T-cell (primary cell): ENCODE data around the gene MED12L. TPM values are rescaled to one million over a fixed set of nuclear protein-coding genes. Genes with fewer than 3 reads are reported as not detected.
A peak's percentile ranks its signal among the peaks of the same experiment; 100 is the strongest.

Experiments used
- ATAC-seq, 4 experiments: fragments of 200-7000 bp in 3 of 4; fragments of 150-1000 bp in 1 of 4; cut with Tn5 transposase; replicated peaks in 1 of 4; 1 replicate in 3 of 4; 2 replicates in 1 of 4; pipeline ENCODE4 v1.10.0; 2021; ENCODE audit warnings: moderate library complexity in 3 of 4, mild to moderate bottlenecking in 2 of 4, moderate number of reproducible peaks in 1 of 4
- CTCF ChIA-PET, 2 donors: fragments of 300-600 bp; sonication (Branson Sonifier 250); formaldehyde crosslinking; loops; one replicate each; lab custom pipeline; 2022; ENCODE audit warnings: antibody characterized with exemption in 2 of 2; lab: Charles Lee
- POLR2A ChIA-PET, 2 donors: fragments of 300-600 bp; sonication (Branson Sonifier 250); formaldehyde crosslinking; loops; one replicate each; lab custom pipeline; 2022; ENCODE audit warnings: antibody characterized with exemption in 2 of 2; lab: Charles Lee
- DNase-seq, 35 experiments: peaks; one replicate each; pipeline versions ENCODE4 v3.0.0 to v3.0.0-alpha.2; 2013 to 2023
- H3K27ac ChIP-seq: one replicate; pipeline ENCODE4 v1.5.1; 2013; ENCODE audit warnings: low read length
- H3K27me3 ChIP-seq, 2 experiments: replicated peaks in 1 of 2; 1 replicate in 1 of 2; 2 replicates in 1 of 2; pipeline versions ENCODE4 v1.6.1 to v1.7.0; 2013; ENCODE audit warnings: low read length in 1 of 2, mixed read lengths in 1 of 2; ENCODE audit not compliant: control insufficient read depth in 2 of 2, insufficient read depth in 2 of 2; ENCODE audit errors: extremely low read depth in 1 of 2
- H3K36me3 ChIP-seq, 2 donors: 1 replicate in 1 of 2; 2 replicates in 1 of 2; pipeline versions ENCODE4 v1.6.1 to v1.7.0; 2013; ENCODE audit warnings: low read length in 1 of 2; ENCODE audit not compliant: control insufficient read depth in 2 of 2, insufficient read depth in 1 of 2; ENCODE audit errors: extremely low read depth in 1 of 2
- H3K4me1 ChIP-seq, 2 experiments: 1 replicate in 1 of 2; 2 replicates in 1 of 2; pipeline versions ENCODE4 v1.6.1 to v1.7.0; 2013; ENCODE audit warnings: low read length in 2 of 2, mixed read lengths in 1 of 2; ENCODE audit not compliant: insufficient read depth in 2 of 2, control insufficient read depth in 1 of 2; ENCODE audit errors: extremely low read depth in 1 of 2
- H3K4me3 ChIP-seq, 2 donors: 1 replicate in 1 of 2; 2 replicates in 1 of 2; pipeline versions ENCODE4 v1.5.1 to v1.7.0; 2013; ENCODE audit warnings: mild to moderate bottlenecking in 2 of 2, low read length in 1 of 2, moderate library complexity in 1 of 2; ENCODE audit not compliant: control insufficient read depth in 1 of 2; ENCODE audit errors: extremely low read depth in 1 of 2
- H3K9me3 ChIP-seq: 2 replicates; pipeline ENCODE4 v1.7.0; 2013
- H3K27ac Mint-ChIP-seq, 2 donors: one replicate each; pipeline ENCODE4 v1.8.0; 2020 to 2021; ENCODE audit warnings: mild to moderate bottlenecking in 2 of 2, mixed read lengths in 2 of 2
- H3K27me3 Mint-ChIP-seq, 2 donors: one replicate each; pipeline ENCODE4 v1.8.0; 2021 to 2022; ENCODE audit warnings: mixed read lengths in 2 of 2
- H3K36me3 Mint-ChIP-seq: one replicate; pipeline ENCODE4 v1.8.0; 2021; ENCODE audit warnings: mixed read lengths
- H3K4me1 Mint-ChIP-seq, 3 donors: one replicate each; pipeline ENCODE4 v1.8.0; 2020 to 2022; ENCODE audit warnings: mixed read lengths in 3 of 3, mild to moderate bottlenecking in 1 of 3
- H3K4me3 Mint-ChIP-seq, 3 donors: one replicate each; pipeline ENCODE4 v1.8.0; 2020 to 2022; ENCODE audit warnings: mild to moderate bottlenecking in 3 of 3, mixed read lengths in 3 of 3, moderate library complexity in 3 of 3
- H3K9me3 Mint-ChIP-seq, 3 donors: one replicate each; pipeline ENCODE4 v1.8.0; 2020 to 2022; ENCODE audit warnings: mixed read lengths in 3 of 3
- WGBS: methylation state at CpG from one replicate; pipeline ENCODE4 v1.1.5; 2013; ENCODE audit warnings: missing lambda C conversion rate; ENCODE audit not compliant: insufficient coverage; 5-methylcytosine and 5-hydroxymethylcytosine counted together
- total RNA-seq, 35 experiments: library from RNA in 6 of 35; stranded (reverse) in 6 of 35; fragments of 120-200 nt in 1 of 35; gene quantifications; one replicate each; pipeline versions ENCODE4 v1.2.1 to v1.2.4 and lab custom pipeline; 2013 to 2026

Gene MED12L
- total RNA-seq, 5 donors from 2014 or later (not counting 1 experiment from before 2014, with no cell fraction given), result 0.55 to 2.1 (median 0.66) TPM

GRCh38 chr3:151218136-151218535 lies 132.7 kb downstream of the MED12L start:
- POLR2A ChIA-PET, result no interaction called here
- Histone ChIP-seq H3K36me3 (no peaks in the 10 kb centered on the region), H3K9me3 (no peaks in the 10 kb centered on the region), H3K27me3 (no peaks in the 10 kb centered on the region), H3K27ac (no peak overlapping the region), H3K4me3 (no peak overlapping the region), H3K4me1 (no peaks in the 10 kb centered on the region)
- Mint-ChIP-seq H3K27ac (no peak overlapping the region), H3K27me3 (no peaks in the 10 kb centered on the region), H3K36me3 (peaks cover 12% of the 10 kb centered on the region), H3K4me1 (no peaks in the 10 kb centered on the region), H3K4me3 (no peak overlapping the region), H3K9me3 (peaks cover 5 to 17% (median 10%) of the 10 kb centered on the region in 3 donors)
- ATAC-seq (no peak), DNase-seq (no peak)
- CTCF ChIA-PET, result interaction anchor here in 1 of 2 donors (0.5 to 1.0 kb wide), 3 partner anchors 15 to 708 kb away, joined by 3 to 4 read pairs (median 3); no protein-coding TSS in a partner anchor
- no CpG with 5 or more reads among the region's 1 CpG for WGBS

- H3K36me3 ChIP-seq, result no peaks in the 10 kb centered on the region
- CTCF ChIA-PET, result interaction anchor here (0.7 to 1.2 kb wide), 2 partner anchors 9 to 71 kb away, joined by 3 to 7 read pairs; no protein-coding TSS in a partner anchor
- POLR2A ChIA-PET, result no interaction called here
- no peaks in the 10 kb centered on the region for H3K27me3 ChIP-seq
- H3K4me1 Mint-ChIP-seq, result no peaks in the 10 kb centered on the region
- H3K27me3 Mint-ChIP-seq, result no peaks in the 10 kb centered on the region
- no peak overlapping the region for H3K4me3 ChIP-seq
- no peaks in the 10 kb centered on the region for H3K4me1 ChIP-seq
- peaks cover 12% of the 10 kb centered on the region for H3K36me3 Mint-ChIP-seq
- DNase-seq (no peak), ATAC-seq (no peak)
- no peak overlapping the region for H3K27ac Mint-ChIP-seq
- no peaks in the 10 kb centered on the region for H3K9me3 ChIP-seq
- H3K9me3 Mint-ChIP-seq, result peaks cover 5 to 17% (median 10%) of the 10 kb centered on the region in 3 donors
- H3K4me3 Mint-ChIP-seq, result no peak overlapping the region
- WGBS, result no CpG with 5 or more reads among the region's 1 CpG
- no peak overlapping the region for H3K27ac ChIP-seq
Measured at GRCh38 chr3:151219056-151219455, 133.6 kb downstream of the MED12L start.

- H3K4me1 Mint-ChIP-seq, result peaks cover 35 to 42% (median 38%) of the 10 kb centered on the region in 3 donors
- peaks cover 12% of the 10 kb centered on the region for H3K36me3 Mint-ChIP-seq
- ATAC-seq (no peak), DNase-seq (no peak)
- Histone ChIP-seq H3K27me3 (no peaks in the 10 kb centered on the region), H3K9me3 (no peaks in the 10 kb centered on the region), H3K4me1 (peaks cover 19 to 42% of the 10 kb centered on the region in 2 experiments), H3K27ac (no peak overlapping the region), H3K36me3 (no peaks in the 10 kb centered on the region), H3K4me3 (no peak overlapping the region)
- H3K27ac Mint-ChIP-seq, result peak overlapping the region; percentile 3 to 35
- ChIA-PET POLR2A (interaction anchor here in 1 of 2 donors (0.5 kb wide), 1 partner anchor 24 kb away, joined by 3 read pairs; no protein-coding TSS in a partner anchor), CTCF (interaction anchor here (0.5 to 2.2 kb wide), 9 partner anchors 9 to 103 kb away, joined by 3 to 7 read pairs (median 4); no protein-coding TSS in a partner anchor)
- 89% methylated on average over 1 of the region's 4 CpGs for WGBS
- H3K4me3 Mint-ChIP-seq, result no peak overlapping the region
- no peaks in the 10 kb centered on the region for H3K27me3 Mint-ChIP-seq
- H3K9me3 Mint-ChIP-seq, result peaks cover 5 to 17% (median 10%) of the 10 kb centered on the region in 3 donors
Measured at GRCh38 chr3:151224268-151224866, 138.9 kb downstream of the MED12L start.

GRCh38 chr3:151225040-151225975 lies 139.8 kb downstream of the MED12L start:
- H3K36me3 ChIP-seq, result no peaks in the 10 kb centered on the region

GRCh38 chr3:151226088-151226563 lies 140.7 kb downstream of the MED12L start:
- Mint-ChIP-seq H3K4me3 (peak overlapping the region in 1 of 3 donors; percentile 48), H3K9me3 (peaks cover 0 to 10% (median 9%) of the 10 kb centered on the region in 3 donors), H3K36me3 (peaks cover 7% of the 10 kb centered on the region), H3K27ac (peak overlapping the region; percentile 76 to 85), H3K4me1 (peaks cover 48 to 54% (median 49%) of the 10 kb centered on the region in 3 donors), H3K27me3 (no peaks in the 10 kb centered on the region)
- WGBS, result 53% methylated on average over 2 of the region's 4 CpGs
- ChIA-PET CTCF (interaction anchor here (0.6 to 4.0 kb wide), 14 partner anchors 8 to 63 kb away, joined by 3 to 28 read pairs (median 5); partner anchors contain the start of gene P2RY14 (in 2 of the 2)), POLR2A (interaction anchor here in 1 of 2 donors (0.6 to 0.7 kb wide), 2 partner anchors 20 to 23 kb away, joined by 3 to 6 read pairs; no protein-coding TSS in a partner anchor)
- Histone ChIP-seq H3K27ac (peak overlapping the region; percentile 59), H3K4me3 (no peak overlapping the region), H3K4me1 (peaks cover 19 to 47% of the 10 kb centered on the region in 2 experiments), H3K36me3 (no peaks in the 10 kb centered on the region), H3K9me3 (no peaks in the 10 kb centered on the region), H3K27me3 (no peaks in the 10 kb centered on the region)
- DNase-seq, result no peak
- no peak for ATAC-seq

More at GRCh38 chr3:151225040-151225975, 139.8 kb downstream of the MED12L start:
- ATAC-seq, result peak in 3 of 4 experiments; percentile 15 to 35 (median 21)
- Histone ChIP-seq H3K4me1 (peaks cover 19 to 42% of the 10 kb centered on the region in 2 experiments), H3K27me3 (no peaks in the 10 kb centered on the region), H3K4me3 (no peak overlapping the region), H3K27ac (peak overlapping the region; percentile 59), H3K9me3 (no peaks in the 10 kb centered on the region)
- H3K27me3 Mint-ChIP-seq, result no peaks in the 10 kb centered on the region
- POLR2A ChIA-PET, result interaction anchor here in 1 of 2 donors (0.5 to 0.7 kb wide), 3 partner anchors 23 to 1241 kb away, joined by 3 read pairs; no protein-coding TSS in a partner anchor
- peaks cover 40 to 46% (median 41%) of the 10 kb centered on the region in 3 donors for H3K4me1 Mint-ChIP-seq
- peak overlapping the region; percentile 76 to 85 for H3K27ac Mint-ChIP-seq
- peaks cover 5 to 14% (median 10%) of the 10 kb centered on the region in 3 donors for H3K9me3 Mint-ChIP-seq
- H3K36me3 Mint-ChIP-seq, result peaks cover 12% of the 10 kb centered on the region
- no peak for DNase-seq
- 55% methylated on average over 6 of the region's 9 CpGs for WGBS
- peak overlapping the region in 1 of 3 donors; percentile 48 for H3K4me3 Mint-ChIP-seq
- CTCF ChIA-PET, result interaction anchor here (0.5 to 3.9 kb wide), 14 partner anchors 9 to 102 kb away, joined by 3 to 23 read pairs (median 4); partner anchors contain the start of gene P2RY14 (in 2 of the 2)
